Ishikawa (cell line): Measurements from ENCODE around the gene WDR82.
A peak's percentile ranks its signal among the peaks of the same experiment; 100 is the strongest.

ENCODE experiments used
- CEBPB ChIP-seq: IDR thresholded peaks from 2 replicates; pipeline ENCODE4 v1.6.1; 2012
- CREB1 ChIP-seq: IDR thresholded peaks from 2 replicates; pipeline ENCODE4 v1.6.1; 2012; ENCODE audit warnings: low read depth
- EGR1 ChIP-seq: IDR thresholded peaks from 2 replicates; pipeline ENCODE4 v1.6.1; 2012
- EP300 ChIP-seq: IDR thresholded peaks from 2 replicates; pipeline ENCODE4 v1.6.1; 2012; ENCODE audit warnings: borderline replicate concordance
- FOXM1 ChIP-seq: IDR thresholded peaks from 2 replicates; pipeline ENCODE4 v1.6.1; 2012; ENCODE audit warnings: low read depth, borderline replicate concordance
- RAD21 ChIP-seq: IDR thresholded peaks from 2 replicates; pipeline ENCODE4 v1.6.1; 2012; ENCODE audit warnings: low read depth
- REST ChIP-seq: IDR thresholded peaks from 2 replicates; pipeline ENCODE4 v1.6.1; 2012; ENCODE audit warnings: low read depth, mild to moderate bottlenecking
- TAF1 ChIP-seq: IDR thresholded peaks from 2 replicates; pipeline ENCODE4 v1.6.1; 2012; ENCODE audit warnings: low read depth, mild to moderate bottlenecking
- TCF12 ChIP-seq: IDR thresholded peaks from 2 replicates; pipeline ENCODE4 v1.6.1; 2012; ENCODE audit warnings: low read depth
- TEAD4 ChIP-seq: IDR thresholded peaks from 2 replicates; pipeline ENCODE4 v1.6.1; 2012
- YY1 ChIP-seq: IDR thresholded peaks from 2 replicates; pipeline ENCODE4 v1.6.1; 2012; ENCODE audit warnings: low read depth
- ZBTB7A ChIP-seq: IDR thresholded peaks from 2 replicates; pipeline ENCODE4 v1.6.1; 2012; ENCODE audit warnings: low read depth
- TF ChIP-seq, protein P1 (sequence below): IDR thresholded peaks from 2 replicates; pipeline ENCODE4 v1.6.1; 2012
- TF ChIP-seq, protein P2 (sequence below): IDR thresholded peaks from 2 replicates; pipeline ENCODE4 v1.6.1; 2012

The WDR82 gene

DNA sequence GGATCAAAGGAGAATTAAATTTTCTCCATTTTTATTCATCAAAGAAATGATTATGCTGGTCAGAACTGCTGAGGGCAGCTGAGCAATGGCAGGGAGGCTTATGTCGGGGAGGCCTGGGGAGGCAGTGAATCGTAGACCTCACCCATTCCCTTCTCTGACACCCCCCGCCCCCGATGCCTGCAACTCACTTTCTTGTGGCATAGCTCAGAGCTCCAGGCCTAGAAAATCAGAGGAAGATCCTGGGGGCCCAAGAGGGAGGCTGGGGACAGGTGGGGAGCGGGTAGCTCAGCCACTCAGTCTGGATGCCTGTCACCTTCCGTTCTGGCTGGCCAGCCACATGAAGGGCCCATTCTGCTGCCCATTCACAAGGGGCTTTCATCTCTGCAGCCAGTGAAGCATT lies 36.6 kb upstream of the WDR82 start:
- TF ChIP-seq CREB1 (no peak), FOXM1 (no peak), YY1 (no peak), TAF1 (no peak), TCF12 (no peak), RAD21 (no peak), TEAD4 (no peak), ZBTB7A (no peak), REST (no peak)
- TF ChIP-seq, protein P1, sequence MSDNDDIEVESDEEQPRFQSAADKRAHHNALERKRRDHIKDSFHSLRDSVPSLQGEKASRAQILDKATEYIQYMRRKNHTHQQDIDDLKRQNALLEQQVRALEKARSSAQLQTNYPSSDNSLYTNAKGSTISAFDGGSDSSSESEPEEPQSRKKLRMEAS: no peak

- TF ChIP-seq REST: peak; percentile 23; the same call in 1 of the 2 replicates
- TF ChIP-seq TAF1: no peak
- TF ChIP-seq CEBPB: no peak
- no peak for TF ChIP-seq FOXM1
Observed at GRCh38 chr3:52314489-52314888, 36.0 kb upstream of the WDR82 start.

GRCh38 chr3:52313774-52314188 lies 35.3 kb upstream of the WDR82 start:
- TF ChIP-seq ZBTB7A (no peak), TAF1 (no peak), FOXM1 (no peak)

DNA sequence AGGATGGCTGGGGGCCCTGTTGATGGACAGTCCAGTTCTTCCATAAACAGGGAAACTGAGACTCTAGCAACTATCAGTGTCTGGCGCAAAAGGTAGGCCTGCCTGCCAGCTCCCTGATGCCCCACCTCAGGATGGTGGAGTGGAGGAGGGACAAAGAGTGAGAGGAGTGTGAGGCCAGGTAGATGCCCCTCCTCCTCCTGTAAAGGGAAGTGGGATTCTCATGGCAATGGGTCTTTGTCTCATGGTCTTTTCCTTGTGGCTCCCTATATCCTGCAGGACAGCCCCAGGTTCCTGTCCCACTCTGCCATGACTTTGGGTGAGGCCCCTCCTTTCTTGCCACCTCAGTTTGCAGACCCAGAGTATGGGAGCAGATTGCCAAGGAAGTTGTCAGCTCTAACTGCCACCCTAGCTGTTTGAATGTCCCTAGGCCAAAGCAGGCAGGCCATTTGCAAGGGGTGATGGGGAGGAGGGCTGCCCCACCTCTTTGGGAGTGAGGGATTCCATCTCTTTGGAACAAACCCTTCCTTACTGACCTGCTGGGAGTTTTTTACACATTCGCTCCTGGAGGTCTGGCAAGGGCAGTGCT lies 34.8 kb upstream of the WDR82 start:
- TF ChIP-seq CREB1 (no peak), ZBTB7A (no peak), TEAD4 (no peak), CEBPB (no peak), FOXM1 (no peak), YY1 (no peak), TCF12 (no peak)
- TF ChIP-seq, protein P2, sequence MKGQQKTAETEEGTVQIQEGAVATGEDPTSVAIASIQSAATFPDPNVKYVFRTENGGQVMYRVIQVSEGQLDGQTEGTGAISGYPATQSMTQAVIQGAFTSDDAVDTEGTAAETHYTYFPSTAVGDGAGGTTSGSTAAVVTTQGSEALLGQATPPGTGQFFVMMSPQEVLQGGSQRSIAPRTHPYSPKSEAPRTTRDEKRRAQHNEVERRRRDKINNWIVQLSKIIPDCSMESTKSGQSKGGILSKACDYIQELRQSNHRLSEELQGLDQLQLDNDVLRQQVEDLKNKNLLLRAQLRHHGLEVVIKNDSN: no peak
- TF ChIP-seq, protein P1: no peak

DNA sequence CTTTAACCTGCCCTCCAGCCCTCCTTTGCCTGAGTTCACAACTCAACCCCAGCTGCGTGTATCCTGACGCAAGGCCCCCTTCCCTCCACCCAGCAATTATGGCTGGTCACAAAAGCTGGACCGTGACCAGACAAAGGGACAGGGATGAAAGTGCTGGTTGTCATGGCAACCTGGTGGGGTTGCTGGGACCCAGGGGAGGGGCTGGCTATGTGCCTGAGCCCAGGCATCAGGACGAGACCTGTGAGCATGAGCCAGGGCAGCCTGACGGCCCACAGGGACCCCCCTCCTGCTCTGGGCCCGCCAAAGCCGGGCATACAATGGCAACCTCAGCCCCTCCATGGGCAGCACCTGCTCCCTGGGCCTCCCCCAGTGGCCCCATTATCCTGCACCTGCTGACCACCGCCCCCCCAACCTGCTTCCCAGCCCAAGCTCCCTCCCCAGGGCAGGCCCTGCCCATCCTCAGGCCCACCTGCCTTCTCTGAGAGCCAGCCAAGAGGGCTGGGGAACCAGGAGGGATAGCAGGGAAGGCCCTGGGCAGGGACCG lies 33.2 kb upstream of the WDR82 start:
- TF ChIP-seq TCF12: no peak

GRCh38 chr3:52310861-52311575 lies 32.6 kb upstream of the WDR82 start:
- TF ChIP-seq RAD21: no peak
- TF ChIP-seq YY1: no peak
- TF ChIP-seq TEAD4: no peak
- TF ChIP-seq, protein P2: no peak
- TF ChIP-seq TCF12: no peak

DNA sequence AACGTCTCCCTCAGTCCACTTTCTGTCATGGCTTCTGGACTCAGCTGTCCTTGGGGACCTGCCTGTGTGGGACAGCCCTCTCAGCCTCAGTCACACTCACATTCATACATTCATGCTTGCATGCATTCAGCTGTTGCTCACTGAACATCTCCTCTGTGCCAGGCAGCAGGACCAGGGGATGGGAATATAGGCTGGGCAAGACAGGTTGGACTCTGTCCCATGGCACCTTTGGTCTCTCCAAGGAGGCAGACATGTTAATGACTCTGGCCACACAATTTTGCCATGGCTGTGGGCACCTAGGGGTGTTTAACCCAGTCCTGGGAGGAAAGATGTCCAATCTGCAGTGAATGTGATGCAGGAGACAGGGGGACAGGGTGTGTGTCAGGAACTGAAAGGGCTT lies 29.9 kb upstream of the WDR82 start:
- TF ChIP-seq, protein P1: no peak
- TF ChIP-seq TCF12 (no peak), YY1 (no peak), RAD21 (no peak), ZBTB7A (no peak), EGR1 (no peak), FOXM1 (no peak), CEBPB (no peak), CREB1 (no peak), EP300 (no peak)
- TF ChIP-seq, protein P2: no peak
